B cell (primary cell): ENCODE measurements around the gene ZBTB37.

ENCODE experiments used
- CTCF ChIP-seq: fragments of 200-600 bp; IDR thresholded peaks from one replicate; pipeline ENCODE4 v1.8.0; 2022; ENCODE audit warnings: antibody characterized with exemption, mild to moderate bottlenecking
- EZH2 ChIP-seq: IDR thresholded peaks from 2 replicates; pipeline ENCODE4 v1.6.1; 2012; ENCODE audit warnings: borderline replicate concordance, low read depth, mild to moderate bottlenecking, moderate library complexity, low read length; ENCODE audit not compliant: insufficient read depth, poor library complexity, severe bottlenecking

GRCh38 chr1:173946380-173946921 lies 78.3 kb downstream of the ZBTB37 start:
- TF ChIP-seq CTCF (no peak), EZH2 (no peak)
